NCI-H526 (cell line): ENCODE data around the gene SLC35A4.
A peak's percentile ranks its signal among the peaks of the same experiment; 100 is the strongest.
"Not testable (repeated sequence)": the region's sequence is repeated elsewhere in the genome, so short reads cannot be mapped to it uniquely, and the experiment has no call there.

Experiments used
- DNase-seq, 2 experiments: peaks; one replicate each; lab custom pipeline; 2025; lab: John Stamatoyannopoulos, UW

Gene SLC35A4

GRCh38 chr5:140588311-140589070 lies 23.9 kb downstream of the SLC35A4 start:
- no peak for DNase-seq

- DNase-seq, result no peak
These were observed 26.2 kb downstream of the SLC35A4 start for GRCh38 chr5:140590861-140591260.

GRCh38 chr5:140591747-140592372 lies 27.2 kb downstream of the SLC35A4 start:
- no peak for DNase-seq

- peak in 1 of 2 experiments; percentile 37 for DNase-seq
These were observed 28.4 kb downstream of the SLC35A4 start for GRCh38 chr5:140593070-140593469.

- DNase-seq, result no peak
These were observed 29.5 kb downstream of the SLC35A4 start for GRCh38 chr5:140594169-140594568.

GRCh38 chr5:140595538-140596300 lies 31.1 kb downstream of the SLC35A4 start:
- DNase-seq, result no peak

- no peak for DNase-seq
These were observed 31.7 kb downstream of the SLC35A4 start for GRCh38 chr5:140596321-140596741.

- DNase-seq, result no peak
These were observed 34.2 kb downstream of the SLC35A4 start for GRCh38 chr5:140598836-140599235.

- no peak for DNase-seq
These were observed 35.5 kb downstream of the SLC35A4 start for GRCh38 chr5:140600096-140600495.

GRCh38 chr5:140602147-140602546 lies 37.5 kb downstream of the SLC35A4 start:
- no peak for DNase-seq

GRCh38 chr5:140603446-140603698 lies 38.7 kb downstream of the SLC35A4 start:
- not testable (repeated sequence) for DNase-seq

GRCh38 chr5:140603734-140604133 lies 39.1 kb downstream of the SLC35A4 start:
- no peak for DNase-seq

- no peak for DNase-seq
These were observed 41.3 kb downstream of the SLC35A4 start for GRCh38 chr5:140605879-140606278.

- no peak for DNase-seq
These were observed 42.4 kb downstream of the SLC35A4 start for GRCh38 chr5:140607031-140607430.

- DNase-seq, result no peak
These were observed 44.1 kb downstream of the SLC35A4 start for GRCh38 chr5:140608722-140609121.

GRCh38 chr5:140609126-140609525 lies 44.5 kb downstream of the SLC35A4 start:
- no peak for DNase-seq

GRCh38 chr5:140611020-140611521 lies 46.4 kb downstream of the SLC35A4 start:
- no peak for DNase-seq
